ENCODE data around the gene RIPK4.

Gene RIPK4

GRCh38 chr21:41739011-41739410 is 27.8 kb downstream of the RIPK4 start:
- H3K4me3 ChIP-seq (ENCODE audit: low read length) = no peak overlapping the region
- DNase-seq (ENCODE audit: low read depth) = no peak
- TF ChIP-seq CTCF (IDR thresholded peaks at IDR 0.05; ENCODE audit: insufficient read depth, low read depth, low read length, missing control alignments) = no peak

- TF ChIP-seq CTCF (IDR thresholded peaks at IDR 0.05; ENCODE audit: insufficient read depth, low read depth, low read length, missing control alignments) = no peak
These were observed 29.1 kb downstream of the RIPK4 start for GRCh38 chr21:41737651-41738324.

GRCh38 chr21:41736423-41736822 is 30.4 kb downstream of the RIPK4 start:
- no peak for TF ChIP-seq CTCF (IDR thresholded peaks at IDR 0.05; ENCODE audit: insufficient read depth, low read depth, low read length, missing control alignments)
- H3K4me3 ChIP-seq (ENCODE audit: low read length) = no peak overlapping the region
- no peak for DNase-seq (ENCODE audit: low read depth)

More at GRCh38 chr21:41737651-41738324, 29.1 kb downstream of the RIPK4 start:
- H3K4me3 ChIP-seq (ENCODE audit: low read length) = no peak overlapping the region
- no peak for DNase-seq (ENCODE audit: low read depth)

- TF ChIP-seq CTCF (IDR thresholded peaks at IDR 0.05; ENCODE audit: insufficient read depth, low read depth, low read length, missing control alignments) = no peak
- DNase-seq (ENCODE audit: low read depth) = peak; percentile 36
These were observed 32.7 kb downstream of the RIPK4 start for GRCh38 chr21:41733951-41734689.

GRCh38 chr21:41731081-41731480 is 35.8 kb downstream of the RIPK4 start:
- no peak overlapping the region for H3K4me3 ChIP-seq (ENCODE audit: low read length)
- peak; percentile 46 for DNase-seq (ENCODE audit: low read depth)
- TF ChIP-seq CTCF (IDR thresholded peaks at IDR 0.05; ENCODE audit: insufficient read depth, low read depth, low read length, missing control alignments) = no peak

More at GRCh38 chr21:41733951-41734689, 32.7 kb downstream of the RIPK4 start:
- no peak overlapping the region for H3K4me3 ChIP-seq (ENCODE audit: low read length)

- no peak overlapping the region for H3K4me3 ChIP-seq (ENCODE audit: low read length)
- DNase-seq (ENCODE audit: low read depth) = no peak
- TF ChIP-seq CTCF (IDR thresholded peaks at IDR 0.05; ENCODE audit: insufficient read depth, low read depth, low read length, missing control alignments) = no peak
These were observed 36.5 kb downstream of the RIPK4 start for GRCh38 chr21:41730367-41730765.
